Keratinocyte (primary cell): Measurements from ENCODE around the gene POU6F2. TPM values are rescaled to one million over a fixed set of nuclear protein-coding genes. Genes with fewer than 3 reads are reported as not detected.

Experiments
- DNase-seq: peaks from one replicate; pipeline ENCODE4 v3.0.0-alpha.2; 2011; ENCODE audit warnings: low read depth, missing footprints, low spot score
- FAIRE-seq: peaks from 2 replicates; lab custom pipeline; 2011; peaks lifted over from hg19 to GRCh38; lab: Jason Lieb, UNC
- H2AFZ ChIP-seq: 2 replicates; pipeline ENCODE4 v1.6.0; 2012; ENCODE audit warnings: low read length, control low read depth, inconsistent platforms; ENCODE audit not compliant: control insufficient read depth
- H3K27ac ChIP-seq: 2 replicates; pipeline ENCODE4 v1.5.1; 2011; ENCODE audit warnings: low read length; ENCODE audit not compliant: control insufficient read depth, insufficient read depth
- H3K27me3 ChIP-seq: 3 replicates; pipeline ENCODE4 v1.6.0; 2011; ENCODE audit warnings: low read length; ENCODE audit not compliant: control insufficient read depth, insufficient read depth; ENCODE audit errors: extremely low read depth
- H3K36me3 ChIP-seq, 2 experiments: 2 replicates in 1 of 2; 3 replicates in 1 of 2; pipeline ENCODE4 v1.5.1; 2011; ENCODE audit warnings: low read length in 2 of 2, mild to moderate bottlenecking in 1 of 2; ENCODE audit not compliant: control insufficient read depth in 2 of 2, insufficient read depth in 2 of 2; ENCODE audit errors: extremely low read depth in 1 of 2
- H3K4me1 ChIP-seq: 3 replicates; pipeline ENCODE4 v1.5.1; 2011; ENCODE audit warnings: low read length; ENCODE audit not compliant: control insufficient read depth, insufficient read depth; ENCODE audit errors: extremely low read depth
- H3K4me2 ChIP-seq: 3 replicates; pipeline ENCODE4 v1.6.0; 2011; ENCODE audit warnings: low read depth, low read length; ENCODE audit not compliant: control insufficient read depth, insufficient read depth; ENCODE audit errors: extremely low read depth
- H3K4me3 ChIP-seq, 3 experiments: fragments of 200-600 bp in 1 of 3; sonication (generic) in 1 of 3; 2 replicates in 2 of 3; 3 replicates in 1 of 3; pipeline ENCODE4 v1.5.1; 2011 to 2016; ENCODE audit warnings: low read length in 3 of 3, mild to moderate bottlenecking in 3 of 3, control low read depth in 2 of 3, inconsistent platforms in 1 of 3, low read depth in 1 of 3, mixed read lengths in 1 of 3, mixed run types in 1 of 3, moderate library complexity in 1 of 3; ENCODE audit not compliant: control insufficient read depth in 2 of 3, insufficient read depth in 2 of 3; ENCODE audit errors: extremely low read depth in 1 of 3
- H3K79me2 ChIP-seq: 2 replicates; pipeline ENCODE4 v1.6.0; 2012; ENCODE audit warnings: low read length; ENCODE audit not compliant: control insufficient read depth, insufficient read depth
- H3K9ac ChIP-seq: 3 replicates; pipeline ENCODE4 v1.6.0; 2011; ENCODE audit warnings: low read length; ENCODE audit not compliant: control insufficient read depth, insufficient read depth; ENCODE audit errors: extremely low read depth
- H3K9me1 ChIP-seq: 3 replicates; pipeline ENCODE4 v1.6.0; 2011; ENCODE audit warnings: low read length; ENCODE audit not compliant: control insufficient read depth, insufficient read depth; ENCODE audit errors: extremely low read depth
- H3K9me3 ChIP-seq: 2 replicates; pipeline ENCODE4 v1.5.1; 2012; ENCODE audit warnings: low read depth, low read length; ENCODE audit not compliant: control insufficient read depth
- H4K20me1 ChIP-seq: 3 replicates; pipeline ENCODE4 v1.6.0; 2011; ENCODE audit warnings: low read length; ENCODE audit not compliant: control insufficient read depth, insufficient read depth; ENCODE audit errors: extremely low read depth
- EZH2 ChIP-seq: IDR thresholded peaks from one replicate; pipeline ENCODE4 v1.6.1; 2012; ENCODE audit warnings: inconsistent platforms, mild to moderate bottlenecking, low read length, moderate library complexity
- dilution Hi-C: fragments of 300-500 bp; cut with MboI; formaldehyde crosslinking; loops from one replicate; pipeline ENCODE4 v1.7.0; 2020; ENCODE audit warnings: low sequenced_read_pairs; ENCODE audit not compliant: extremely low pct_ligation_motif_present
- polyA plus RNA-seq, 5 experiments: library from polyadenylated mRNA; depleted of rRNA in 3 of 5; stranded (reverse) in 3 of 5; stranded (forward) in 1 of 5; unstranded in 1 of 5; fragments of >200 nt; gene quantifications; 1 replicate in 1 of 5; 2 replicates in 3 of 5; 3 replicates in 1 of 5; pipeline versions ENCODE4 v1.2.1 to v1.2.3, GENCODE V29; 2011 to 2012; ENCODE audit warnings: missing spikeins in 2 of 5, low read depth in 1 of 5, low replicate concordance in 1 of 5
- TF ChIP-seq, protein P1 (sequence below), 3 experiments: IDR thresholded peaks in 1 of 3; conservative IDR thresholded peaks in 1 of 3; optimal IDR thresholded peaks in 1 of 3; 2 replicates in 2 of 3; 3 replicates in 1 of 3; pipeline versions ENCODE3 to v1.5.1; 2011; ENCODE audit warnings: low read length in 3 of 3, mild to moderate bottlenecking in 3 of 3, moderate library complexity in 2 of 3, control low read depth in 1 of 3, inconsistent platforms in 1 of 3; ENCODE audit not compliant: insufficient read depth in 2 of 3; ENCODE audit errors: extremely low read depth in 1 of 3

The POU6F2 gene
- polyA plus RNA-seq, 1 donor (not counting 4 experiments of a cell fraction or from before 2014, with no cell fraction given), result not detected

DNA sequence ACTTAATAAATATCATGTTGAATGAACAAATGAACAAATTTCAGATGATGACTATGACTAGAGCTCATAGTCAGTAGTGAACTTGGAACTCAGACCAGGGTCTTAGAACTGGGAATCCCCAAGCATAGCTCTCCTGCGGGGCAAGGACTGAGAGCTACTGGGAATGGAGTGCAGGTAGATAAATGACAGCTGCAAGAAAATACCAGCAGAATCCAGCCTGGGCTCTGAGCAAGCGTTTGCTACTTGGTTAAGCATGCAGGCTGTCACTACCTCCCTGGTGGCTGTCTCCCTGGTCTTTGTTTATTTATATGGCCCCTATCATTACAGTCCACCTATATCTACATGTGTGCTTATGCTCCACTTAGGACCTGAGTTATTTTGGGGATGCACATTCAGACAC lies 208.4 kb downstream of the POU6F2 start:
- H3K4me2 ChIP-seq, result no peak overlapping the region
- no peaks in the 10 kb centered on the region for H3K9me3 ChIP-seq
- H3K27me3 ChIP-seq, result no peaks in the 10 kb centered on the region
- dilution Hi-C loops, result no loop called here
- H3K9me1 ChIP-seq, result no peaks in the 10 kb centered on the region
- TF ChIP-seq, protein P1, sequence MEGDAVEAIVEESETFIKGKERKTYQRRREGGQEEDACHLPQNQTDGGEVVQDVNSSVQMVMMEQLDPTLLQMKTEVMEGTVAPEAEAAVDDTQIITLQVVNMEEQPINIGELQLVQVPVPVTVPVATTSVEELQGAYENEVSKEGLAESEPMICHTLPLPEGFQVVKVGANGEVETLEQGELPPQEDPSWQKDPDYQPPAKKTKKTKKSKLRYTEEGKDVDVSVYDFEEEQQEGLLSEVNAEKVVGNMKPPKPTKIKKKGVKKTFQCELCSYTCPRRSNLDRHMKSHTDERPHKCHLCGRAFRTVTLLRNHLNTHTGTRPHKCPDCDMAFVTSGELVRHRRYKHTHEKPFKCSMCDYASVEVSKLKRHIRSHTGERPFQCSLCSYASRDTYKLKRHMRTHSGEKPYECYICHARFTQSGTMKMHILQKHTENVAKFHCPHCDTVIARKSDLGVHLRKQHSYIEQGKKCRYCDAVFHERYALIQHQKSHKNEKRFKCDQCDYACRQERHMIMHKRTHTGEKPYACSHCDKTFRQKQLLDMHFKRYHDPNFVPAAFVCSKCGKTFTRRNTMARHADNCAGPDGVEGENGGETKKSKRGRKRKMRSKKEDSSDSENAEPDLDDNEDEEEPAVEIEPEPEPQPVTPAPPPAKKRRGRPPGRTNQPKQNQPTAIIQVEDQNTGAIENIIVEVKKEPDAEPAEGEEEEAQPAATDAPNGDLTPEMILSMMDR (optimal IDR thresholded peaks at IDR 0.05 in 1 of 3, IDR thresholded peaks at IDR 0.05 in 1 of 3, conservative IDR thresholded peaks at IDR 0.05 in 1 of 3; ENCODE audit: extremely low read depth in 1 of 3, insufficient read depth in 2 of 3, low read length in 3 of 3), result no peak
- no peak for TF ChIP-seq EZH2
- H4K20me1 ChIP-seq, result no peaks in the 10 kb centered on the region
- H3K79me2 ChIP-seq, result no peaks in the 10 kb centered on the region
- H3K4me1 ChIP-seq, result no peaks in the 10 kb centered on the region
- H3K36me3 ChIP-seq, result no peaks in the 10 kb centered on the region
- H2AFZ ChIP-seq, result no peak overlapping the region
- no peak overlapping the region for H3K27ac ChIP-seq
- H3K9ac ChIP-seq, result no peak overlapping the region
- no peak for DNase-seq
- FAIRE-seq, result no peak
- H3K4me3 ChIP-seq, result no peak overlapping the region

DNA sequence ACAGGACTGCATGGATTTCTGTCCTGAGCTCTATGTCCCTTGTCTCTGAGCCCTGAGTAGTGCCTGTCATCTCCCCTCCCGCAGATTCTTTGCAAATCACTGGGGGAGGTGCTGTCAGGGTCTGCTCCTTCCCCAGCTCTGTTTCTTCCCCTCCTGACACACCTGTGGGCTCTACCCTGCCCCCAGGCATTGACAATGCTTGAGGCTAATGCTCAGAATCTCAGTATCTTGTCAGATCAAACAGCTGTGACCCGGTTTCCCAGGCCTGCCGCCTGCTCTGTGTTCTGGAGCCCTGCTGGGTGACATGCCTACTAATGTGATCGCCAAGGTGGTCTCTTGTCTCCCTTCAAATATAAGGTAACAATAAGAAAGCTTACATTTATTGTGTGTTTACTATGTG lies 209.0 kb downstream of the POU6F2 start:
- dilution Hi-C loops, result no loop called here
- Histone ChIP-seq H3K27ac (no peak overlapping the region), H4K20me1 (no peaks in the 10 kb centered on the region), H3K36me3 (no peaks in the 10 kb centered on the region), H3K4me3 (no peak overlapping the region), H3K9me3 (no peaks in the 10 kb centered on the region), H3K4me1 (no peaks in the 10 kb centered on the region), H3K27me3 (no peaks in the 10 kb centered on the region), H3K79me2 (no peaks in the 10 kb centered on the region), H3K4me2 (no peak overlapping the region), H2AFZ (no peak overlapping the region), H3K9me1 (no peaks in the 10 kb centered on the region), H3K9ac (no peak overlapping the region)
- DNase-seq, result no peak
- TF ChIP-seq EZH2, result no peak
- TF ChIP-seq, protein P1 (optimal IDR thresholded peaks at IDR 0.05 in 1 of 3, IDR thresholded peaks at IDR 0.05 in 1 of 3, conservative IDR thresholded peaks at IDR 0.05 in 1 of 3; ENCODE audit: extremely low read depth in 1 of 3, insufficient read depth in 2 of 3, low read length in 3 of 3), result no peak
- no peak for FAIRE-seq
